NCI-H82 treated with DMSO at 0.1 percent for 48 hours (cell line): ENCODE results near the gene L3MBTL2.
"Not testable (repeated sequence)": the region's sequence is repeated elsewhere in the genome, so short reads cannot be mapped to it uniquely, and the experiment has no call there.

Source experiments
- DNase-seq: peaks from one replicate; lab custom pipeline; 2025; ENCODE audit not compliant: unreplicated experiment; lab: John Stamatoyannopoulos, UW

L3MBTL2 gene

GRCh38 chr22:41204992-41205900, at the start of gene L3MBTL2:
Gene L3MBTL2 (plus strand): TSS chr22:41205312. CDS start chr22:41205363, 51 bp downstream.
- DNase-seq: peak; percentile 87

- DNase-seq: no peak
These were observed 48.0 kb upstream of the L3MBTL2 start for GRCh38 chr22:41157083-41157482.

- DNase-seq: no peak
These were observed 36.0 kb upstream of the L3MBTL2 start for GRCh38 chr22:41169157-41169556.

- DNase-seq: no peak
These were observed 33.1 kb upstream of the L3MBTL2 start for GRCh38 chr22:41171996-41172395.

GRCh38 chr22:41175546-41175945, 29.6 kb upstream of the L3MBTL2 start:
- no peak for DNase-seq

GRCh38 chr22:41177040-41177621, 28.0 kb upstream of the L3MBTL2 start:
- no peak for DNase-seq

GRCh38 chr22:41177622-41178424, 27.3 kb upstream of the L3MBTL2 start:
- DNase-seq: no peak

GRCh38 chr22:41178425-41178975, 26.6 kb upstream of the L3MBTL2 start:
- DNase-seq: no peak

GRCh38 chr22:41180362-41180761, 24.8 kb upstream of the L3MBTL2 start:
- DNase-seq: not testable (repeated sequence)

GRCh38 chr22:41180926-41181325, 24.2 kb upstream of the L3MBTL2 start:
- no peak for DNase-seq

GRCh38 chr22:41181349-41182241, 23.5 kb upstream of the L3MBTL2 start:
- no peak for DNase-seq

GRCh38 chr22:41184679-41185078, 20.4 kb upstream of the L3MBTL2 start:
- DNase-seq: no peak

- DNase-seq: no peak
These were observed 13.6 kb upstream of the L3MBTL2 start for GRCh38 chr22:41191467-41191866.

GRCh38 chr22:41193829-41194228, 11.3 kb upstream of the L3MBTL2 start:
- DNase-seq: no peak

- DNase-seq: peak; percentile 45
These were observed 7.8 kb upstream of the L3MBTL2 start for GRCh38 chr22:41197038-41197972.

GRCh38 chr22:41198027-41198580, 7.0 kb upstream of the L3MBTL2 start:
- DNase-seq: no peak

GRCh38 chr22:41201141-41201540, 4.0 kb upstream of the L3MBTL2 start:
- no peak for DNase-seq

GRCh38 chr22:41203118-41203517, 2.0 kb upstream of the L3MBTL2 start:
- DNase-seq: no peak

GRCh38 chr22:41204066-41204465, 1.0 kb upstream of the L3MBTL2 start:
- no peak for DNase-seq
